Testis (tissue), 2 donors: ENCODE data around the gene PMS2.

Experiments
- POLR2A ChIP-seq: fragments of 450-650 bp; IDR thresholded peaks from one replicate; pipeline ENCODE4 v1.6.1; 2017; ENCODE audit warnings: antibody characterized with exemption, mild to moderate bottlenecking, moderate library complexity
- TF ChIP-seq, protein P1 (sequence below), 3 experiments: fragments of 450-650 bp in 2 of 3; fragments of 200-600 bp in 1 of 3; sonication (generic) in 1 of 3; IDR thresholded peaks; one replicate each; pipeline ENCODE4 v1.5.1; 2016 to 2019; ENCODE audit warnings: antibody characterized with exemption in 3 of 3, mild to moderate bottlenecking in 2 of 3, moderate library complexity in 1 of 3

DNA sequence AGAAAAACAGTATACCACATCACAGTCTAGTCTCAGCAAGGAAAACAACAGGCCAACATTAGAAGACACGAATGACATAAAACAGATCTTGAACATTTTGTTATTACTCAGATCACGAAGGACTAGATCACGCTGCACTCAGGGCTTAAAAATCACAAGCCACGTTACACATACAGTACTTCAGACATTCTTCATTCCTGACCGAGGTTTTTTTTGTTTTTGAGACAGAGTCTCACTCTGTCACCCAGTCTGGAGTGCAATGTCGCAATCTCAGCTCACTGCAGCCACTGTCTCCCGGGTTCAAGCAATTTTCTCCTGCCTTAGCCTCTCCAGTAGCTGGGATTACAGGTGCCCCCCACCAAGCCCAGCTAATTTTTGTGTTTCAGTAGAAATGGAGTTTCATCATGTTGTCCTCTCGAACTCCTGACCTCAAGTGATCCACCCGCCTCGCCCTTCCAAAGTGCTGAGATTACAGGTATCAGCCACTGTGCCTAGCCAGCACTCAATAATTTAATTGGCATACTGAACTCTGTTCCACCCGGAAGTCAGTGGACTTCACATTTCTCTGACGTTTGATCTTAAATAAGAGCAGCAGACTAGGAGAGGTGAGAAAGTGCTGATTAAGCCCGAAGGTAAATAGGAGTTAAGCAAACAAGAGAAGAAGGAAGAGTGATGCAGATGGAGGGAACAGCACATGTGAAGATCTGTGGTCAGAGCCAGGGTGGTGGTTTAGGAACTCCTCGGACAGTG is 3.7 kb upstream of the PMS2 start:
- TF ChIP-seq, protein P1, sequence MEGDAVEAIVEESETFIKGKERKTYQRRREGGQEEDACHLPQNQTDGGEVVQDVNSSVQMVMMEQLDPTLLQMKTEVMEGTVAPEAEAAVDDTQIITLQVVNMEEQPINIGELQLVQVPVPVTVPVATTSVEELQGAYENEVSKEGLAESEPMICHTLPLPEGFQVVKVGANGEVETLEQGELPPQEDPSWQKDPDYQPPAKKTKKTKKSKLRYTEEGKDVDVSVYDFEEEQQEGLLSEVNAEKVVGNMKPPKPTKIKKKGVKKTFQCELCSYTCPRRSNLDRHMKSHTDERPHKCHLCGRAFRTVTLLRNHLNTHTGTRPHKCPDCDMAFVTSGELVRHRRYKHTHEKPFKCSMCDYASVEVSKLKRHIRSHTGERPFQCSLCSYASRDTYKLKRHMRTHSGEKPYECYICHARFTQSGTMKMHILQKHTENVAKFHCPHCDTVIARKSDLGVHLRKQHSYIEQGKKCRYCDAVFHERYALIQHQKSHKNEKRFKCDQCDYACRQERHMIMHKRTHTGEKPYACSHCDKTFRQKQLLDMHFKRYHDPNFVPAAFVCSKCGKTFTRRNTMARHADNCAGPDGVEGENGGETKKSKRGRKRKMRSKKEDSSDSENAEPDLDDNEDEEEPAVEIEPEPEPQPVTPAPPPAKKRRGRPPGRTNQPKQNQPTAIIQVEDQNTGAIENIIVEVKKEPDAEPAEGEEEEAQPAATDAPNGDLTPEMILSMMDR (IDR thresholded peaks at IDR 0.05), result no peak
- TF ChIP-seq POLR2A, result no peak
